ENCODE data around the gene ARMC10. TPM values are rescaled to one million over a fixed set of nuclear protein-coding genes. Genes with fewer than 3 reads are reported as not detected.

The ARMC10 gene
- total RNA-seq, 4 donors from 2014 or later, result 21.0 to 42.5 (median 36.6) TPM

DNA sequence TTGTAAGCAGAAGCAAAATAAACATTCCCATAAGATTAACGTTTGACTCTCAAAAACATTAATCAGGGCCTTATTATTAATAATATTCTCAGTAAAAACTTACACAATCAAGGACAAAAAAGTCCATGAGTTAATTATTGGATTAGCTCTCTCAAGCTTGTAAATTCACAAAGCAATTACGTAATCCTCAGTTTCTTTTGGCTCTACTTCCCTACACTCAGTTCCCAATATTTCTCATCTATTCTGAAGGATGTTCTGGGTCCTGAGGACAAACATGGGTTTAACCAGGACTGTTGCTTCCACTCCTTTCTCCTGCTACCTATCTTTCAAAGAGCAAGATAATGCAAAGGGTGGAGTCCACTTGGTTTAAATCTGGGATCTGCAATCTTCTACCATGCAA lies 15.5 kb upstream of the ARMC10 start:
- H3K27ac ChIP-seq, result no peak overlapping the region
- H3K9me3 ChIP-seq, result no peaks in the 10 kb centered on the region
- no peak overlapping the region for H3K4me3 ChIP-seq
- no peaks in the 10 kb centered on the region for H3K4me1 ChIP-seq
- TF ChIP-seq, protein P1, sequence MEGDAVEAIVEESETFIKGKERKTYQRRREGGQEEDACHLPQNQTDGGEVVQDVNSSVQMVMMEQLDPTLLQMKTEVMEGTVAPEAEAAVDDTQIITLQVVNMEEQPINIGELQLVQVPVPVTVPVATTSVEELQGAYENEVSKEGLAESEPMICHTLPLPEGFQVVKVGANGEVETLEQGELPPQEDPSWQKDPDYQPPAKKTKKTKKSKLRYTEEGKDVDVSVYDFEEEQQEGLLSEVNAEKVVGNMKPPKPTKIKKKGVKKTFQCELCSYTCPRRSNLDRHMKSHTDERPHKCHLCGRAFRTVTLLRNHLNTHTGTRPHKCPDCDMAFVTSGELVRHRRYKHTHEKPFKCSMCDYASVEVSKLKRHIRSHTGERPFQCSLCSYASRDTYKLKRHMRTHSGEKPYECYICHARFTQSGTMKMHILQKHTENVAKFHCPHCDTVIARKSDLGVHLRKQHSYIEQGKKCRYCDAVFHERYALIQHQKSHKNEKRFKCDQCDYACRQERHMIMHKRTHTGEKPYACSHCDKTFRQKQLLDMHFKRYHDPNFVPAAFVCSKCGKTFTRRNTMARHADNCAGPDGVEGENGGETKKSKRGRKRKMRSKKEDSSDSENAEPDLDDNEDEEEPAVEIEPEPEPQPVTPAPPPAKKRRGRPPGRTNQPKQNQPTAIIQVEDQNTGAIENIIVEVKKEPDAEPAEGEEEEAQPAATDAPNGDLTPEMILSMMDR (IDR thresholded peaks at IDR 0.05), result no peak
- no peak for TF ChIP-seq POLR2A (IDR thresholded peaks at IDR 0.05)
- DNase-seq, result no peak
- H3K27me3 ChIP-seq, result no peaks in the 10 kb centered on the region
- intact Hi-C loops (cut with DNase I), result no loop called here
- H3K36me3 ChIP-seq, result no peaks in the 10 kb centered on the region
- 22 to 35% methylated on average over 2 of the region's 2 CpGs for WGBS, 2 donors

DNA sequence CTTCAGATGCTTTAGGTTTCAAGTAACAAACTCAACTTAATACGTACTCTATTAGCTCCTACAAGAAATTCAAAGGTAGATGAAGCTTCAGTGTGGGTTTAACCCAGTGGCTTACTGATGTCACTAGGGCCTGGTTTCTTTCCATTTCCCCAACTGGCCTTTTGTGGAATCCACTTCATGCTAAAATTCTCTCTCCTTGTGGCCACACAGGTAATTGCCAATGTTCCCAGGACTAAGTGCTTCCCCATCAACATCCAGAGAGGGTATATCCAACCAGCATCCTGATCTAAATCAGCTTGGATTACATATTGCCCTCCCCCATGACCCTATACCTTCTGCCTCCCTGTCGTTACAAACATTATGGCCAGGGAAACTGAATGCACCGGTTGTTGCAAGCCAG lies 11.0 kb upstream of the ARMC10 start:
- intact Hi-C loops (cut with DNase I), result no loop called here
- WGBS, 2 donors, result 81 to 95% methylated on average over 2 to 3 of the region's 3 CpGs
- no peak overlapping the region for H3K27ac ChIP-seq
- no peaks in the 10 kb centered on the region for H3K4me1 ChIP-seq
- no peak overlapping the region for H3K4me3 ChIP-seq
- TF ChIP-seq, protein P1 (IDR thresholded peaks at IDR 0.05), result no peak
- no peak for TF ChIP-seq POLR2A (IDR thresholded peaks at IDR 0.05)
- no peaks in the 10 kb centered on the region for H3K9me3 ChIP-seq
- H3K27me3 ChIP-seq, result no peaks in the 10 kb centered on the region
- no peak for DNase-seq
- H3K36me3 ChIP-seq, result no peaks in the 10 kb centered on the region

DNA sequence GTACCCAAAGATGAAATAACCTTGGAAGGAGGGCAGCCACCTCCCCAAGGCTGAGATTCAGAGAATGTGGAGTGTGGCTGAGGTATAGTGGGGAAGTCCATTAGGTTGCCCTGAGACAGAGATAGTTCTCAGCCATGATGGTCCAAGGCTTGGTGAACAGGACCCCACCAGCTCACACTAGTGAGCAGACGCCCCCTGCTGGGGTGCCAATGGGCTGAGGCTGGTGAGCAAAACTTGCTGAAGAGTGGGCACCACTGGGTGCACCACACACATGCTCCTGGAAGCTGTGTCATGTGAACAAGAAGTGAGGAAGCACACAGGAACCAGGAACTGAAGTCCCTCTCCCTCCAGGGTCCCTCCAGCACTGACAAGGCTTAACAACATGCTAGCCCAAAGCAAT lies 9.3 kb upstream of the ARMC10 start:
- no peaks in the 10 kb centered on the region for H3K9me3 ChIP-seq
- intact Hi-C loops (cut with DNase I), result no loop called here
- no peaks in the 10 kb centered on the region for H3K36me3 ChIP-seq
- DNase-seq, result no peak
- no peak overlapping the region for H3K27ac ChIP-seq
- H3K27me3 ChIP-seq, result no peaks in the 10 kb centered on the region
- H3K4me3 ChIP-seq, result no peak overlapping the region
- 0 to 17% methylated on average over 1 of the region's 1 CpG for WGBS, 2 donors
- TF ChIP-seq POLR2A (IDR thresholded peaks at IDR 0.05), result no peak
- TF ChIP-seq, protein P1 (IDR thresholded peaks at IDR 0.05), result peak in 2 of 6 experiments; percentile 41
- H3K4me1 ChIP-seq, result no peaks in the 10 kb centered on the region

DNA sequence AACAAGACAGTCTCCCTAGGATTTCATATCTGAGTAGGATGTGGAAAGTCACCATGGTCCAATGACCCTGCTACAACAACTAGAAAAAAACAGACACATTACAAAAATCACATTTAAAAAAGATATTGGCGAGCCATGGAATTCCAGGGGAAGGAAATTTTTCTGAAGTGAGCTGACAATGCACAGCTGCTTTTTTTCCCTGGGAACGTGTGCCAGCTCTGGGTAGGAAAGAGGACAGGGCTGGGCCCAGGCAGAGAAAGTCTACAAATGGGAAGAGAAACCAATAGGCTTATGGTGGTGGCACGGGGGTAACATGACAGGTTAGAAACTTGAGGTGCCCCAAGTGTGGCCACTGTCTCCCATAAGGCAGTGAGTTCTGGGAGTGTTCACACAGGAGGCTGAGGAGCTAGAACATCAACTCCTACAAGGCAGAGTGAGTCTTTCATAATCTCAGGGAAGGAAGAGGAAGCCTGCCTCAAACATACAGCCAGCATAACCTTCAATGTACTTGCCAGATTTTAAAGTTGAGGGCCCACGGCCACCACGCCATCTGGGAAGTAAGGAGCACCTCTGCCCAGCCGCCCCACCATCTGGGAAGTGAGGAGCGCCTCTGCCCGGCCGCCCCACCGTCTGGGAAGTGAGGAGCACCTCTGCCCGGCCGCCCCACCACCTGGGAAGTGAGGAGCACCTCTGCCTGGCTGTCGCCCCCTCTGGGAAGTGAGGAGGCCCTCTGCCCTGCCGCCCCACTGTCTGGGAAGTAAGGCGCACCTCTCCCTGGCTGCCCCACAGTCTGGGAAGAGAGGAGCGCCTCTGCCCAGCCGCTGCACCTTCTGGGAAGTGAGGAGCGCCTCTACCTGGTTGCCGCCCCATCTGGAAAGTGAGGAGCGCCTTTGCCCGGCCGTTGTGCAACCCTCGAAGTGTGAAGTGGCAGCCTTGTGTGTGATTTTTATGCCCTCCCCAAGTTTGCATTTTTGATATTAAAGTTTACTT lies 6.2 kb upstream of the ARMC10 start:
- 89 to 93% methylated on average over 7 to 9 of the region's 23 CpGs for whole genome bisulfite sequencing, 2 donors
- intact Hi-C loops (cut with DNase I), result no loop called here
- no peak overlapping the region for H3K4me3 ChIP-seq
- H3K27me3 ChIP-seq, result no peaks in the 10 kb centered on the region
- peaks cover 2 to 4% (median 3%) of the 10 kb centered on the region in 3 donors for H3K4me1 ChIP-seq
- H3K36me3 ChIP-seq, result no peaks in the 10 kb centered on the region
- no peak overlapping the region for H3K27ac ChIP-seq
- no peak for DNase-seq
- TF ChIP-seq POLR2A (IDR thresholded peaks at IDR 0.05), result no peak
- TF ChIP-seq, protein P1 (IDR thresholded peaks at IDR 0.05), result no peak
- H3K9me3 ChIP-seq, result no peaks in the 10 kb centered on the region

DNA sequence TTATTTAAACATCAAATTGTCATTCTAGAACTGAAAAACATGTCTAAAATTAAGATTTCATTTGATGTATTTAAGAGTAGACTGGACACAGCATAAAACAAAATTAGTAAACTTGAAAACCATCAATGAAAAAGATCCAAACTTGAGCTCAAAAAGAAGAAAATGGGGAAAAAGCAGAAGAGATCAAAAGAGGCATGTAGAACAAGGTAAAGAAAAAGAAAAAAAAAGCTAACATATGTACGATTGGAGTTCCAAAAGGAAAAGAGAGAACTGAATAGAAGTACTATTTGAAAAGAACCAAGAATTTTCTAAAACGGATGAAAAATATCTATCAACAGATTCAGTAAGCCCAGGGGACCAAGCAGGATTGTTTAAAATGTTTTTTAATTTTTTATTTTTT lies 3.9 kb upstream of the ARMC10 start:
- WGBS, 2 donors, result 85 to 86% methylated on average over 2 of the region's 2 CpGs
- H3K27ac ChIP-seq, result no peak overlapping the region

More for the DNA sequence above, 3.9 kb upstream of the ARMC10 start:
- TF ChIP-seq, protein P1 (IDR thresholded peaks at IDR 0.05), result no peak
- no peak for TF ChIP-seq POLR2A (IDR thresholded peaks at IDR 0.05)
- H3K27me3 ChIP-seq, result no peaks in the 10 kb centered on the region
- no peak for DNase-seq
- H3K4me3 ChIP-seq, result no peak overlapping the region
- H3K36me3 ChIP-seq, result no peaks in the 10 kb centered on the region
- H3K9me3 ChIP-seq, result no peaks in the 10 kb centered on the region
- intact Hi-C loops (cut with DNase I), result no loop called here
- peaks cover 6 to 17% (median 8%) of the 10 kb centered on the region in 3 donors for H3K4me1 ChIP-seq
